GM11168 (cell line): ENCODE measurements around the gene RBM33.
"Not testable (repeated sequence)": the region's sequence is repeated elsewhere in the genome, so short reads cannot be mapped to it uniquely, and the experiment has no call there.

Experiments
- in situ Hi-C: fragments of 300-500 bp; cut with MboI; formaldehyde crosslinking; loops from one replicate; pipeline ENCODE4 v1.12.0; 2022; ENCODE audit warnings: low sequenced_read_pairs; ENCODE audit not compliant: unreplicated experiment

The RBM33 gene

DNA sequence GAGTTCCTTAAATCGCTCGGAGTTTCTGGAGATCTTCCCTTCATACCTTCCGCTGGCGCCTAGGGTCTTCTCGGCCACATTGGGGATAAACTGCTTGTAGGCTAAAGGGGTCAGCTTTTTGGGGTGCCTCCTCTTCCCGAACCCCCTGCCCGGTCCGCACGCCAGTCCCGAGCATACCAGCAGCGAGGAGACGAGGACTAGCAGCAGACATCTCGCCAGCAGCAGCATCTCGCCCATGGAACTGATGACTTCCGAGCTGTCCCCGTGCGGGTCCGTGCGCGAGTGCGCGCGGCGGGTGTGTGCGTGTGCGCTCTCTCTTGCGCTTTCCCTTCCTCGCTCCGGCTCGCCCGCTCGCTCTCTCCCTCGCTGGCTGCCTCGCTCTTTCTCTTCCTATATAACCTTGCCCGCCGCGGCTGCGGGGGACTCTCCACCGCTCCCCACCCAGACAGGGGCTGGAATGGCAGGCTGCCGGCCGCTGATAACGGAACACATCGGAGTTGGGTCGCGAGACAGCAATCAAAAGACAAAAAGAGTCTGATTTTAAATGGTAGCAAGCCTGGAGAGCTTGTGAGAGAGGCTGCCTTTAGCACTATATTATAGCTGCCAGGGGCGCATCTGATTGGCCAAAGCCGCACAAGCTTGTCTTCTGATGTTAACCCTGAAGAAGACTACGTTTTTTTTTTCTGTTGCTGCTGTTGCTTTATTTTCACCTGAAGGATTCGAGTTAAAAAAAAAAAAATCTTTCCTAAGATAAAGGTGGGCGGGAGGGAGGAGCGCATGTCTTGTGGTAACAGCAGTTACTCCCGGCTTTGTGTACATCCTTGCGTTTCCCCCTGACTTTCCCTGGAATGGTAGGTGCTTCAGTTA, 167.7 kb downstream of the RBM33 start, which contains the start of gene SHH:
TSS of gene SHH (minus strand) at position 569 of the 867 bp plus-strand sequence. CDS start at position 228, 341 bp downstream.
- in situ Hi-C loops = no loop called here

GRCh38 chr7:155813125-155813524, 168.7 kb downstream of the RBM33 start:
- in situ Hi-C loops = no loop called here

- in situ Hi-C loops = no loop called here
Measured at GRCh38 chr7:155813546-155814315, 169.3 kb downstream of the RBM33 start.

DNA sequence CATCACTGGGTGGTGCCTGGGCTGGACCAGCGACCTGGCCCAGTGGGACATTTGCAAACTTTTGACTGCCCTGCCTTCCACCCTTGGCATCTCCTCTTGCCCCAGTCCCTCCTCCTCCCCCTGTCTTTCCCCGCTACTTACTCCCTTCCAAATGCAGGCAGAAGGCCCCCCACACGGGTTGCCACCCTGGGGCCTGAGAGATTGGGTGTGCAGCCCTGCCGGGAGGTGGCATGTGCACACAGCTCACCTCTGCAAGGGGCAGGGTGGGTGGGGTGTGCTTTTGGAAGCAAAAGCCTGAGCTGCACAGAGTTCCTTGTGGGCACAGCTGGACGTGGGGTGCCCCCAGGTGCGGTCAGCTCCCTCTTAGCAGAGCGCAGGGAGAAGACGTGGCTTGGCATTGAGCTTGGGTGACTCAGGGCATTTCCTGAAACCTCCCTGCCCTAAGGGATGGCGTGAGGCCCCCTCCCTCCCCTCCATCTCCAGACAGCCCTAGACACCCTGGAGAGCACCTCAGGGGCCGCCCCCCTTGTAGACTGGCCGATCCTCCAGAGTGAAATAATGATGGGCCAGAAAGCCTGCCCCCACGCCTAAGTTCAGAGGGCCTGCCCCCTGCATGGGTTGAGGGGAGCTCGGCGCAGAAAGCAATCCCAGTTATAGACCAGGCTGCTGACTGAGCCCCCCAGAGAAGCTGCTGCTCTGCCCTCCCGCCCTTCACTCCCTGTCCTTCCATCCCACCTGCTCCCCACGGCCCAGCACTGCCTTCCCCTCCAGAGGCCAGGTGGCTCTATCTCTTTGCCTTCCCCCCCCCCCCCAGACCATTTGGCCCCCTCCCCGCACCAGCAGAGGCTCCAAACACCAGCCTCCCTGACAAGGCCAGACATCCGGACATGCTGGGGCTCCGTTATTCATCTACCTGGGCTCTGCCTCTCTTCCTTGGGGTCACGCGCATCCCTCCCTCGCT, 170.1 kb downstream of the RBM33 start:
- in situ Hi-C loops = no loop called here

- in situ Hi-C loops = no loop called here
Measured at GRCh38 chr7:155815332-155816191, 171.1 kb downstream of the RBM33 start.

DNA sequence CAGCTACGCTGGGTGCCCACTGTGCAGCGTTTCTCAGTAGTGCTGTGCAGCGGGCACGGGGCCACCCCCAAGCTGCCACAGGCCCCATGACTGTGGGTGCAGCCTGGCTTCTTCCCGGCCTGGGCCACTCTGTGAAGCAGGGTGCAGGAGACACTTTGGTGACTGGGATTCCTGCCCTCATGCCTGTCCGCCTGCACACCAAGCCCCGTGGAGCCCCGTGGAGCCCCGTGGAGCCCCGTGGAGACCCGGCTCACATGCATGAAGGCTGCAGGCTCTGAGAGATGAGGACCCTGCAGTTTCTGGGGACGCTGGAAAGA, 171.7 kb downstream of the RBM33 start:
- in situ Hi-C loops = no loop called here

- in situ Hi-C loops = no loop called here
Measured at GRCh38 chr7:155816996-155817395, 172.5 kb downstream of the RBM33 start.

GRCh38 chr7:155817515-155817914, 173.1 kb downstream of the RBM33 start:
- in situ Hi-C loops = not testable (repeated sequence)

GRCh38 chr7:155818154-155818819, 173.8 kb downstream of the RBM33 start:
- in situ Hi-C loops = no loop called here

DNA sequence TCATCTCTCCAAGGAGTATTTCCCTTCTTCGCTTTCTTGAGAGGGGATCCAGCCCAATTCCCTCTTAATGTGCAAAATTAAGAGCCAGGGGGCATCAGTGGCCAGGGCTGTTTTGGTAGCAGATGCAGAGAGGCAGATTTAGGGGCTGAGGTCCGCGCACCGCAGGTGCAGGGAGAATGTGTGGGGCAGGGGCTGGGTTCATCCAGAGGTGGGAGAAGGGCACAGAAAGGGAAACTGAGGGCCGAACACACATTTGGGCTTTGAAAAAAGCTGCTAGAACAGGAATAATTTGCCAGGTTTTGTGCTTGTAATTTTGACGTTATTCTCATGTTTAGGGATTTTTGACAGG, 174.3 kb downstream of the RBM33 start:
- in situ Hi-C loops = no loop called here

GRCh38 chr7:155819186-155819585, 174.7 kb downstream of the RBM33 start:
- in situ Hi-C loops = no loop called here

- in situ Hi-C loops = no loop called here
Measured at GRCh38 chr7:155820246-155820645, 175.8 kb downstream of the RBM33 start.

DNA sequence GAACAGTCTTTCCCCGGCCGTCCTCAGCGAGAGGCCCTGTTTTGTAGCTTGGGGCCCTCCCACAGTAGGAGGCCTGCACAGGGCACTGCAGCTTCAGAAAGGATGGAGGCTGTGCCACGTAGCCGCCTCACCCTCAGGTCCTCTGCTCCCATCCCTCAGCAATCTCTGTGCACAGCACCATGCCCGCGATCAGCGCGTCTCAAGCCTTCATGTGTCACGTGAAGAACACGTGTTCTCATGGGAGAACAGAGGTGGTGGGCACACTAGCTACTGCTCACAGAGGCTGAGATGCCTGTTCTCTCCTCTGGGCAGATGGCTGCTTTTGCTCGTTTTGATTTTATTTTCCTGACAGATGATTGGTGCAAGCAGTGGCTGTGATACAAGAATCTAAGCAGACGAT, 176.3 kb downstream of the RBM33 start:
- in situ Hi-C loops = no loop called here

- in situ Hi-C loops = no loop called here
Measured at GRCh38 chr7:155821851-155822250, 177.4 kb downstream of the RBM33 start.

- in situ Hi-C loops = no loop called here
Measured at GRCh38 chr7:155824227-155824886, 179.9 kb downstream of the RBM33 start.

DNA sequence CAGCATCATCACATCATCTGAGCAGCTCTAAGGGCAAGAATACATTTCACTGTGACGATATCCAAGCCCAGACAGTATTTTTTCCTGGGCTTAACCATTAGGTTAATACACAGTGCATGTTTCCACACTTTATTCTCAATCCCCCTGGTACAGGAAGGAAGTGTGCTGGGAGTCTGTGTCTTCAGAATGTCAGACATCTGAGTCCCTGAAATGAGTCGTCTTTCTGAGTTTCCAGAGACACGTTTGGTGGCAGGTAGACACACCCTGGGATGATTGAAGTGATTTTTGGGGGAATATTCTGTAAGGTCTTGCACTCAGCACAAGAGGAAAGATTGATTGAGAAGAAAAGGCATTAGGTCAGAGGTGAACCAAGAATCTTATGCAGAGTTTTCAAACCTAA, 180.9 kb downstream of the RBM33 start:
- in situ Hi-C loops = no loop called here

GRCh38 chr7:155829796-155830470, 185.5 kb downstream of the RBM33 start:
- in situ Hi-C loops = no loop called here
